HUES48 (cell line): Measurements from ENCODE around the gene NAA25.
"Not testable (repeated sequence)": the region's sequence is repeated elsewhere in the genome, so short reads cannot be mapped to it uniquely, and the experiment has no call there.

Experiments used
- H3K27ac ChIP-seq: one replicate; pipeline ENCODE4 v1.7.0; 2013; ENCODE audit warnings: low read depth, low read length, inconsistent platforms
- H3K27me3 ChIP-seq: 2 replicates; pipeline ENCODE4 v1.6.1; 2013; ENCODE audit warnings: mild to moderate bottlenecking, low read length; ENCODE audit not compliant: control insufficient read depth, insufficient read depth
- H3K36me3 ChIP-seq: 2 replicates; pipeline ENCODE4 v1.6.1; 2013; ENCODE audit warnings: low read length; ENCODE audit not compliant: control insufficient read depth, insufficient read depth
- H3K4me1 ChIP-seq: 2 replicates; pipeline ENCODE4 v1.6.1; 2013; ENCODE audit warnings: mild to moderate bottlenecking, low read length; ENCODE audit not compliant: control insufficient read depth, insufficient read depth
- H3K4me3 ChIP-seq: 2 replicates; pipeline ENCODE4 v1.5.1; 2013; ENCODE audit warnings: mild to moderate bottlenecking, low read depth, low read length
- H3K9ac ChIP-seq: 2 replicates; pipeline ENCODE4 v1.6.1; 2013; ENCODE audit warnings: mild to moderate bottlenecking, low read depth, low read length, moderate library complexity
- H3K9me3 ChIP-seq: 2 replicates; pipeline ENCODE4 v1.6.1; 2013; ENCODE audit warnings: low read length; ENCODE audit not compliant: control insufficient read depth, insufficient read depth

Gene NAA25

DNA sequence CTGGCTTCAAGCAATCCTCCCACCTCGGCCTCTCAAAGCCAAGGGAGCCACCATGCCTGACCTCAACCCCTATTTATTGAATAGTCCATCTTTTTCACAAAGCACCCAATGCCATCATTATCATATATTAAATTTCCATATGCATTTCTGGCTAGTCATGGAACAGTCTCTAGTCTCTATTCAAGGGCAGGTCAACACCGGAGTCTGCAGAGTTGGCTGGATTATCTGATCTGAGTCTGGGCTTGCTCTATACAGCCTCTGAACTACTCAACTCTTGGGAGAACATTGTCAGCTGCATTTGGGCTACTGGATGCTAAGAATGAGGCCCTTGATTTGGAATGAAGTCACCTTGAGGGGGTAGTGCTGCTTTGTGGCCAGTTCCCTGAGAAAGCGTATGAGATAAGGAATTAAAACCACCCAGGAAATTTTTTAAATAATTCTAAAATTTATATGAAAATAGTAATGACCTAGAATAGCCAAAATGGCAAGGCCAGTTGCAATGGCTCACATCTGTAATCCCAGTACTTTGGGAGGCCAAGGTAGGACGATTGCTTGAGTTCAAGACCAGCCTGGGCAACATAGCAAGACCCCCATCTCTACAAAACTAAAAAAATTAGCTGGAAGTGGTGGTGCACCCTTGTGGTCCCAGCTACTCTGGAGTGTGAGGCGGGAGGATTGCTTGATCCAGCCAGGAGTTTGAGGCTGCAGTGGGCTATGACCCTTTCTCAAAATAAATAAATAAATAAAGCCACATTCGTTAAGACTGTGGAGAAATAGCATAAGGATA lies 6.9 kb upstream of the NAA25 start:
- H3K27ac ChIP-seq: no peak overlapping the region
- H3K9ac ChIP-seq: no peak overlapping the region
- H3K9me3 ChIP-seq: no peaks in the 10 kb centered on the region
- no peaks in the 10 kb centered on the region for H3K27me3 ChIP-seq
- peaks cover 22% of the 10 kb centered on the region for H3K4me1 ChIP-seq
- no peaks in the 10 kb centered on the region for H3K36me3 ChIP-seq
- no peak overlapping the region for H3K4me3 ChIP-seq

DNA sequence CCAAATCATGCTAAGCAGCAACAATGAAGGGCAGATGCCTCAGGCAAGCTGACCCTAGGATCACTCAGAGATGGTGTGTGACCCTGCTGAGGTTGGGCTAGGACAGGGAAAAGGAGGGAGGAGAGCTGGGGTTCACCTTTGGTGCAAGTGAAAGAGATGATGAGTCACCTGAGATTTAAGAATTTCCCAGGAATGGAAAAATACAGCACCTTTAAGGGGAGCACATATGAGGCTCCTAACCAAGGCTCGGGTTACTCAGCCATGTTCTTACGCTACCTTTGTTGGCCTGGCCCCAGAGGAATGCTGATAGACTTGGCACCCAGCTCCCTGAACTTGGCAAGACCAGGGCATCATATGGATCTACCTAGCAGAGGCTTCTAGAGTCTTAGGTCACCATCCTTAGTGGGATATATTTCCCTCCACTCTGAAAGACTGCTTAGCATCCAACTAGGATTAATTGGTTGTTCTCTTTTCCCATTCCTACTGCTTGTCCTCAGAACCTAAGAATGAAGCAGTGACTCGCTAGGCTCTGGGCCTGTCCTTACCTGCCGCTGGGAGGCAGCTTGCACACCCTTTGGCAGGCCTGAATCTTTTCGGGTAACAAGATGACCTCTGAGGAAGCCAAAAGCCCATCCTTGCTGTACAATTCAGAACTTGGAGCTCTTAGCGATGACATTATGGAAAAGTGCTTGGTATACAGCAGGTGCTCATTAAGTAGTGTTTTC lies 4.0 kb upstream of the NAA25 start:
- Histone ChIP-seq H3K4me1 (peaks cover 29% of the 10 kb centered on the region), H3K4me3 (no peak overlapping the region), H3K27me3 (no peaks in the 10 kb centered on the region), H3K9ac (no peak overlapping the region), H3K9me3 (no peaks in the 10 kb centered on the region), H3K36me3 (no peaks in the 10 kb centered on the region), H3K27ac (peak overlapping the region; percentile 2)

DNA sequence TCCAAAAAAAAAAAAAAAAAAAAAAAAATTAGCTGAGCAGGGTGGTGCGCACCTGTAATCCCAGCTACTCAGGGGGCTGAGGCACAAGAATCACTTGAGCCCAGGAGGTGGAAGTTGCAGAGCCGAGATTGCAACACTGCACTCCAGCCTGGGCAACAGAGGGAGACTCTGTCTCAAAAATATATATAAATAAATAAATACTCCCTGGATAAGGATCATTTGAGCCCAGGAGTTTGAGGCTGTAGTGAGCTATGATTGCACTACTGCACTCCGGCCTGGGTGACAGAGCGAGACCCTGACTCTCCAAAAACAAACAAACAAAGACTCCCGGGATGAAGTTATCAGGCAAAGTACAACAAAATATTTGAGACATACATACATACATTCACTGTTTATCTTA lies 3.3 kb upstream of the NAA25 start:
- Histone ChIP-seq H3K4me3 (no peak overlapping the region), H3K9me3 (no peaks in the 10 kb centered on the region), H3K27me3 (no peaks in the 10 kb centered on the region), H3K9ac (no peak overlapping the region), H3K36me3 (no peaks in the 10 kb centered on the region), H3K27ac (no peak overlapping the region), H3K4me1 (peaks cover 34% of the 10 kb centered on the region)

DNA sequence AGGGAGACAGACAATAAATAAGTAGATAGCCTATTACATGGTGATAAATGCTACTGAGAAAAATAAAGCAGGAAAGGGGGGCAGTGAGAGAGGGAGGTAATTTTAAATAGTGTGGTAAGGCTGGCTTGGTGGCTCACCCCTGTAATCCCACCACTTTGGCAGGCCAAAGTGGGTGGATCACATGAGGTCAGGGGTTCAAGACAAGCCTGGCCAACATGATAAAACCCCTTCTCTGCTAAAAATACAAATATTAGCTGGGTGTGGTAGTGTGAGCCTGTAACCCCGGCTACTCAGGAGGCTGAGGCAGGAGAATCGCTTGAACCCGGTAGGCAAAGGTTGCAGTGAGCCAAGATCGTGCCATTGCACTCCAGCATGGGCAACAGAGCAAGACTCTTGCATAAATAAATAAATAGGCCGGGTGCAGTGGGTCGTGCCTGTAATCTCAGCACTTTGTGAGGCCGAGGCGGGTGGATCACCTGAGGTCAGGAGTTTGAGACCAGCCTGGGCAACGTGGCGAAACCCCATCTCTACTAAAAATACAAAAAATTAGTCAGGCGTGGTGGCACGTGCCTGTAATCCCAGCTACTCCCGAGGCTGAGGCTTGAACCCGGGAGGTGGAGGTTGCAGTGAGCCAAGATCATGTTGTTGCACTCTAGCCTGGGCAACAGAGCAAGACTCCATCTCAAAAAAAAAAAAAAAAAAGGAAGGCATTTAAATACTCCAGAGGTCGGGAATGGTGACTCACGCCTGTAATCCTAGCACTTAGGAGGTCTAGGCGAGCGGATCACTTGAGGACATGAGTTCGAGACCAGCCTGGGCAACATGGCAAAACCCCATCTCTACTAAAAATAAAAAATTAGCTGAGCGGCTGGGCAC lies 2.4 kb upstream of the NAA25 start:
- Histone ChIP-seq H3K27ac (peak overlapping the region; percentile 69), H3K4me1 (peaks cover 34% of the 10 kb centered on the region)
- not testable (repeated sequence) for H3K4me3 ChIP-seq

DNA sequence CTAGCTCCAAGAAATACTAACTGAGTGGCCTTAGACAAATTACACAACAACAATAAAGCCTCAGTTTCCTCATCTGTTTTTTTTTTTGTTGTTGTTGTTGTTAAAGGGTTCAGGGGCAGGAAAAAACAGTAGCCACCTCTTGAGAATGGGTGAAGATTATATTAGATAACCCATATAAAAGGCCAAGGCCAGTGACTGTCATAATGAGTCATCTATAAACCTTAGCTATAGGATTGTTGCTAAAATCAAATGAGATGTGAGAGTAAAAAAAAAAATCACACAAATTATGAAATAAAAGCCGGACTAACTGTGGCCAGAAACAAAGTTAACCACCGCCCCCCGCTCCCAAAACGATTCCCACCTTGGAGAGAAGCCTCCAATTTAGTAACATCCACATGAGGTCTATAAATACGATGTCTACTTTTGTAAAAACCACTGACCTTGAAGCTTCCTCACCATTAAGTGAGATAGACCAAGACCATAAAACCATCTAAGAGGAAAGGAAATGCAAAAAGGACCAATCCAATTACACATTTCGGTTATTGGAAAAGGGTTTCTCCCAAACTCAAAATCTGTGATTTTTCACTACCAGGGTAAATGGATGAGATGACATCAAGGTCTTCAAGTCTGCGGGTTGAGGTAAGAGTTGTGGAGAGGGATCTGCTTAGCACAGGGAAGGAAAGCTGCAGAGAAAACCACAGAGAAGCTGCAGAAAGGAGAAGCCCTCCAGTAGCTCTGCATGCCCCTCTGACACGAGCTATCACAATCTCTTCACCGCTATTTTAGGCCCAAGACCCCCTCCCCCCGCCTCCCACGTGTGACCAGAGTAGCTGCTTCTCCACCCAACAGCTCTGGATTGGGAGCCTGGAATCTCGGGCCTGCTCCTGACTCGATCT lies 1.0 kb downstream of the NAA25 start:
- H3K9me3 ChIP-seq: no peaks in the 10 kb centered on the region
- peaks cover 16% of the 10 kb centered on the region for H3K36me3 ChIP-seq
- peak overlapping the region; percentile 70 for H3K4me3 ChIP-seq
- no peaks in the 10 kb centered on the region for H3K27me3 ChIP-seq
- peaks cover 46% of the 10 kb centered on the region for H3K4me1 ChIP-seq
- peak overlapping the region; percentile 92 for H3K9ac ChIP-seq
- peak overlapping the region; percentile 91 for H3K27ac ChIP-seq

More for the DNA sequence above, 2.4 kb upstream of the NAA25 start:
- not testable (repeated sequence) for H3K9ac ChIP-seq, H3K27me3 ChIP-seq, H3K9me3 ChIP-seq, H3K36me3 ChIP-seq

DNA sequence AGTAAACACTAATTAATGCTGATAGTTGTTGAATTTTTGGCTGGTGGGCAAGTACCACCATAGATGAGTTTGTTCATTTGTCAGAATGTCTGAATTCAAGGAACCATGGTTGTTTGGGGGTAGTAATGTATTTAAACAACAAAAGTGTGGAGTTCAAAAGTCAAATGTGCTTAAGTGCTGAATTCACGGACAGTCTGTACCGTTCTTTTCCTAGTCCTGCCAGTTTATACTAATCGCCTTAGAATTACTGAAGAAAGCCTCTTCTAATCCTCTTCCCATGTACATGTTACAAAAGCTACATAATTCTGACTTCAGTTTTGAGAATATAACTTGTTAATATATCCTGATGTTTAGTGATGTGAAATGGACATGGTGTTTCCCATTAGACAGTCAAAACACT lies 2.7 kb downstream of the NAA25 start:
- Histone ChIP-seq H3K27ac (no peak overlapping the region), H3K4me3 (no peak overlapping the region), H3K36me3 (peaks cover 23% of the 10 kb centered on the region), H3K9me3 (no peaks in the 10 kb centered on the region), H3K27me3 (no peaks in the 10 kb centered on the region), H3K9ac (no peak overlapping the region), H3K4me1 (peaks cover 40% of the 10 kb centered on the region)

DNA sequence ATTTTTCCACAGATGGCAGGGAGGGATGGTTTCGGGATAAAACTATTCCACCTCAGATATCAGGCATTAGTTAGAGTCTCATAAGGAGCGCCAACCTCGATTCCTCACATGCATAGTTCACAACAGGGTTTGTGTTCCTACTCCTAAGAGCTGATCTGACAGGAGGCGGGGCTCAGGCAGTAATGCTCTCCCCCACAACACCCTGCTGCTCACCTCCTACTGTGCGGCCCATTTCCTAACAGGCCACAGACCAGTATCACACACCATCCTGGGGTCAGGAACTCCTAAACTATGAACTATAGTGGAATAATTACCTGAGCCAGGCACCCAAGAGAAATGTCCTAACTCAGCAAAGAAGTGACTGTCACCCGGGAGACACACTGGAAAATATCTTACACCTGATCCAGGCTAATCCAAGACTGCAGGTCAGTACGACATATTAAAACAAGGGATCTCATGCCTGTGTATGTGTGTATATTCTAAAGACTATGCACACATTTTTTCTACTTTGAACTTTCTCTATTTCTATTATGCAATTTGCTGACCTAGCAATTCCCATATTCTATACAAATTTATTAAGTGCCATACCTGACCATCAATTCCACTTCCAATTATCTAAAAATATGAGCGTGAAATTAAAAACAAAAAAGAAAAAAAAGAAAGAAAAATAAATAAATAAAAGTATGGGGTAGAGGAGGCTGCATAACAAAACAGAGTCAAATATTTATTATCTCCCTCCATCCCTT lies 4.7 kb downstream of the NAA25 start:
- no peaks in the 10 kb centered on the region for H3K9me3 ChIP-seq
- H3K36me3 ChIP-seq: peaks cover 38% of the 10 kb centered on the region
- no peaks in the 10 kb centered on the region for H3K27me3 ChIP-seq
- H3K4me3 ChIP-seq: no peak overlapping the region
- H3K27ac ChIP-seq: no peak overlapping the region
- H3K4me1 ChIP-seq: peaks cover 32% of the 10 kb centered on the region
- H3K9ac ChIP-seq: no peak overlapping the region

DNA sequence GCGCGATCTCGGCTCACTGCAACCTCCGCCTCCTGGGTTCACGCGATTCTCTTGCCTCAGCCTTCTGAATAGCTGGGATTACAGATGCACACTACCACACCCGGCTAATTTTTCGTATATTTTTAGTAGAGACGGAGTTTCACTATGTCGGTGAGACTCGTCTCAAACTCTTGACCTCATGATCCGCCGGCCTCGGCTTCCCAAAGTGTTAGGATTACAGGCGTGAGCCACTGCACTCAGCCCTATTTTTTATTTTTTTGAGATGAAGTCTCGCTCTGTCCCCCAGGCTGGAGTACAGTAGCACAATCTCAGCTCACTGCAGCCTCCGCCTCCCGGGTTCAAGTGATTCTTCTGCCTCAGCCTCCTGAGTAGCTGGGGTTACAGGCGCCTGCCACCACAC lies 5.8 kb downstream of the NAA25 start:
- H3K4me3 ChIP-seq, H3K27ac ChIP-seq, H3K9ac ChIP-seq, H3K9me3 ChIP-seq, H3K27me3 ChIP-seq: not testable (repeated sequence)
- H3K4me1 ChIP-seq: peaks cover 31% of the 10 kb centered on the region
- peaks cover 48% of the 10 kb centered on the region for H3K36me3 ChIP-seq

DNA sequence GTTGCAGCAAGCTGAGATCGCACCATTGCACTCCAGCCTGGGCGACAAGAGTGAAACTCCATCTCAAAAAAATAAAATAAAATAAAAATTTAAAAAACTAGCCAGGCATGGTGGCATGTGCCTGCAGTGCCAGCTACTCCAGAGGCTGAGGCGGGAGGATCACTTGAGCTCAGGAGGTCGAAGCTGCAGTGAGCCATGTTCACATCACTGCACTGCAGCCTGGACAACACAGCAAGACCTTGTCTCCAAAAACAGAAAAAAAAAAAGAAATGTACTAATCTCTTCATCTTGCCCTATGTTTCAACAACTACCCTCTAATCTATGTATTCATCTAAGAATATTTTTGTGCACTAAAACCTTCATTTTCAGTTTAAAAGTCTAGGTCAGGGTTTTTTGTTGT lies 6.5 kb downstream of the NAA25 start:
- Histone ChIP-seq H3K9ac (no peak overlapping the region), H3K27ac (no peak overlapping the region), H3K4me3 (no peak overlapping the region), H3K36me3 (peaks cover 52% of the 10 kb centered on the region), H3K4me1 (peaks cover 25% of the 10 kb centered on the region), H3K9me3 (no peaks in the 10 kb centered on the region), H3K27me3 (no peaks in the 10 kb centered on the region)

DNA sequence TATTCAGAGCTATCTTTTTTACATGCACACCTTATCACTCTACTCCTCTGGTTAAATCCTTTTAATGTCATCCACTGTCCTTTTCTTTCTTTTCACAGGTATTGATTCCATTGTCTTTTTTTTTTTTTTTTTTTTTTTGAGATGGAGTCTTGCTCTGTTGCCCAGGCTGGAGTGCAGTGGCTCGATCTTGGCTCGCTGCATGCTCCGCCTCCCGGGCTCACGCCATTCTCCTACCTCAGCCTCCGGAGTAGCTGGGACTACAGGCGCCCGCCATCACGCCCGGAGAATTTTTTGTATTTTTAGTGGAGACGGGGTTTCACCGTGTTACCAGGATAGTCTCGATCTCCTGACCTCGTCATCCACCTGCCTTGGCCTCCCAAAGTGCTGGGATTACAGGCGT lies 8.1 kb downstream of the NAA25 start:
- peaks cover 58% of the 10 kb centered on the region for H3K36me3 ChIP-seq
- not testable (repeated sequence) for H3K4me3 ChIP-seq

More for the DNA sequence above, 8.1 kb downstream of the NAA25 start:
- H3K27me3 ChIP-seq, H3K9ac ChIP-seq, H3K27ac ChIP-seq, H3K9me3 ChIP-seq: not testable (repeated sequence)
- peaks cover 11% of the 10 kb centered on the region for H3K4me1 ChIP-seq
